NCI-H82 (cell line): Measurements from ENCODE around the gene ETS1.
"Not testable (repeated sequence)": the region's sequence is repeated elsewhere in the genome, so short reads cannot be mapped to it uniquely, and the experiment has no call there.

Source experiments
- DNase-seq: peaks from one replicate; lab custom pipeline; 2025; lab: John Stamatoyannopoulos, UW

ETS1 gene

DNA sequence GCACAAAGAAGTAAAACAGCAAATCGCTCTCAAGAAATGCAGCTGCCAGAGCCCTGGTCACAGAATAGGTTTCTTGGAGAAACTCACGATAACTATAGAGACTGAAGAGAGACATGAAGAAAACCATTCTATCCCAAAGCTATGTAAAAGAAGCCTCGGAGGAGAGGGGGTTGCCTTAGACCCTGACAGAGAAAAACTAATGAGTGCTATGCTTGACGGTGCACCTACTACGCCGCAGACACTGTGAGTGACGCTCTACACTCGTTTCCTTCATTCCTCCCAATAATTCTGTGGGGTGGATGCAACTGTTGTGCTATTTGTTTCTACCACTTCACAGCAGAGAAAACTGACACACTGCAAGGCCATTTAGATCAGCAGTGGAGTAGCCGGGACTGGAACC, 121.8 kb downstream of the ETS1 start:
- no peak for DNase-seq

DNA sequence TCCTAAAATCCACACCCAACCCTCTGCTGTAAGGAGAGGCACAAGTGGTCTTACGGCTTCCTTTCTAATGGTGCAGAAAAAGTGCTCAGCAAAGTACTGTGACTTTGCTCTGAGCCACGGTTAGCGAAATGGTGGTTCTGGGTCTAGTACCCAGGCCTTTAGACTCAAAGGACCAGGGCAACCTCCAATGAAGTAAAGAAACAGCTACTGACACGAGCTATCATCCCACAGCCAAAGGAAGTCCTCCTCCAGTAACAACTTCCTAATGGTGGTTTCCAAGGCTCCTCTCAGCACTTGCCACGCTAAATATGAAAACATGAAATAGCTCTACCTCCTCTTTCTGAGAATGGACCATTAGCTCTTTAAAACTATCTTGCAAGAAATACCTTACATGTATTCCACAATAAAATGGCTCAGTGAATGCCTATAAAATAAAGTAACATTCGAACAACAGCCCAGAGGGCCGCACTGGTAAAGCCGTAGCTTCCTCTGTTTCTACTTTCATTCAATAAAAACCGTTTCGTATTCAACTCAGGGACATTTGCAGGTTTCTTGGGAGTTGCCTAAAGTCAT, 122.4 kb downstream of the ETS1 start:
- no peak for DNase-seq

DNA sequence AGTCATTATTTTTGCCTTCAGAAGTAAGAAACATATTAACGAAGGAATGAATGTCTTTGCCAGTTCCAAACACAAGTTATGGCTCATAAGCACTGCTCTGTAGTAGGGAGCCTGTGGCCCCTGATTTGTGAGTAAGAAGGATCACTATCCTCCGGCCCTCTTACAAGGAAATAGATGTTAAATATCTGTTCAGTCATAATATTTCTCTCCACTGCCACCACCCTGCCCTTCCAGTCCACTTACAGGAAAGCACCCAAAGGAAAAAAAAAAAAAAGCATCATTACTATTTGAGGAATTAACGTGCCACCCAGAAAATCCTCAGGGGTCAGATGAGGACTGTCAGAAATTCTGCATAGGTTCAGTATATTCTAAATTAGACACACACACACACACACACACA, 123.4 kb downstream of the ETS1 start:
- DNase-seq = no peak

DNA sequence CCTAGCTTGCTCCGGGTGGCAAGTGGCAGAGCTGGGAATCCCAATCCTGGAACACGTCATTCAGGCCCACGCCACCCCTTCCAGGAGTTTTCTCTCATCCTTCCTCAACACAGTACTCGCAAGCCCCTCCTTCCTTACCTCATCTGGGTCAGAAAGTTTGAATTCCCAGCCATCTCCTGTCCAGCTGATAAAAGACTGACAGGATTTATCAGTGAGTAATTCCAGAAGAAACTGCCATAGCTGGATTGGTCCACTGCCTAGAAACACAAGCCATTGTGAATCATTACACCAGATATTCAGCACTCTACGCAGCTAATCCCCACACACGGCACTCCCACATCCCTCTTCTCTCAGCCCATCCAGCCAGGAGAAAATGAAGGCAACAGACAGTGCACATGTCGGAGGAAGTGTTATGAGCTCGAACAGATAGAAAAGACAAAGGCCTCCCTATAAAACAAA, 124.0 kb downstream of the ETS1 start:
- DNase-seq = no peak

DNA sequence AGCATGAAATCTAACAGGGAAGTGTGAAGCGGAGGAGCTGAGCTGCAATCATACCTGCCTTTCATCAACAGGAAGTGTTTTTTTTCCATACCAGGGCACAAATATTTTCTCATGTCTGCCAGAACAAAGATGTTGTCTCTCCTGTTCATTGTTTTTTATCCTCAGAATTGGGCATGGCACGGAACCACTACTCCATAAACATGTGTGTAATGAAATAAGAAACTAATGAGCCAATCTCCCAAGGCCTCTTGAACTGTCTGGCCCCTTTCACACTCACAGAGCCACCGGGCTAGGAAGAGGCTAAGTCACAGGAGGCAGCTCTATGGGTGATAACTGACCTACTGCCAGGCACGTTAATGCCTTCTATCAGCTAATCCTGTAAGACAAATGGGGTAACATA, 124.4 kb downstream of the ETS1 start:
- no peak for DNase-seq

DNA sequence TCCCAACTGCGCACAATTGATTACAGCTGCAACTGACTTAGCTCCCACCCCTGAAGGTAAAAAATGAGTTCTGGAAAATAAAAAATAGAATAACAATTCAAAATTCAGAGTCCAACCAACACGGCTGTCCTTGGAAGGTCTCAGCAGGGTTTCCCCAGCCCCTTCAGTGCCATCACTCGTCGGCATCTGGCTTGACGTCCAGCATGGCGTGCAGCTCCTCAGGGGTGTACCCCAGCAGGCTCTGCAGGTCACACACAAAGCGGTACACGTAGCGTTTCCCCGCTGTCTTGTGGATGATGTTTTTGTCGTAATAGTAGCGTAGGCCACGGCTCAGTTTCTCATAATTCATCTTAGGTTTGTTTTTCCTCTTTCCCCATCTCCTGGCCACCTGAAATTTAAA, 125.2 kb downstream of the ETS1 start:
- no peak for DNase-seq

DNA sequence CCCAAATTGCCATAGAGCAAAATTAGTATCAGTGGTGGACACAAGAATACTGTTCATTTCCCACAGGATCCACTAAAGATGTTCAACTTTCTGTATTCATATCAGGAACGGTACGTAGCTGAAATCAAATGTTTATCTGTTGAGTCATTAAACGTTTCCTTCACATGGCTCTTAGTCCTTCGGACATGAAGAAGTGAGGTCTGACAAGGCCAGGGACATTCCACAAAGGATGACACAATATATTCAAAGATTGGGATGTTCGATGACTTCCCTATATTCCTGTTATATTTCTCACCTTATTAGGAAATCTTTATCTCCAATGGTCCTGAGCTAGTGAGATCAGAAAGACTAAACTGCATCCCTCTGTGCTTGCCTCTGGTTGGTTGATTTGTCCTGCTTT, 129.0 kb downstream of the ETS1 start:
- no peak for DNase-seq

DNA sequence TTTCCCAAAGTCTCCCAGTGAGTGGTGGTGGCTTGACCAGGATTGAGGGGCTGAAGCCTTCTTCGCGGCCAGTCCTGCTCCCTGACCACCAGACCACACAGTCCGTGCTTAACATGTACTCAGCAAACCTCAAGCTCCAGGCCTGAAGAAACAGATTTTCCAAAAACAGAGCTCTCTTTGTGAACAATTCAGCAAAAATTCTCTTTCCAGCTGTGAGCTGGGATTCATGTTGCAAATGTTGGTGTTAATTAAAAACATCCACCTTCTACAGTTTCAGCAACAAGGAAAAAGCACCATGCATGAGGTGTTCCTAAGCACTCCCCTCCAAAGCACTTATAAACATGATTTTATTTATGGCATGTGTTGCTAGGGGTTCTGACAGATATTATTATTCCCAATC, 129.5 kb downstream of the ETS1 start:
- no peak for DNase-seq

DNA sequence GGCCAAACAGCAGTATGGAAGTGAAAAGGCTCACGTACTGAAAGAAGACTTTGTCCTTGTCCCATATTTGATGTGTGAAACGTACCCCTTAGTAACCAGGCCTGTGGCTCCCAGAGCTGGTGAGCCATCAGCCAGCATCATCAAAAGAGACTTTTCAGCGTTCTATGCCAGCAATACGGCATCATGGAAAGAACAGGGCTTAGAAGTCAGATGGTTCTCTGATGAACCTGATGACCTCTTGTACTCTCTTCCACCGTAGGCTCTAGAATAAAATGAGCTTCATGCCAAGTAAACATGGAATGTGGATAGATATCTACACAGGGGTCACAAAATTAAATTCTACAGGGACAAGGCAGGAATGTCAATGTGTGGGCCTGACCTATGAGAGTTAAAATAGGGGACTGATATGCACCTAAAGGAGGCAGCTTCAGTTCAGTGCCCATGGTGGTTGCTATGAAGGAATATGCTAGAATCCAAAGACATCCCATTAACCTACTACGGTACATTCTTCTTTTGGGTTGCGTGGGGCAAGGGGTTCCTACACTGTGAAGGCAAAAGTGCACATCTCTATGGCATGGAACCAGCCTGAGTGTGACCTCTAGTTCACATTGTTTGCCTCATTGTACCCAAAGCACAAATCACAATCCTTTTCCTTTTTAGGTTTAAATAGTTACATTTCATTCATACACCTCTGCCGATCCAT, 130.6 kb downstream of the ETS1 start:
- DNase-seq = no peak

DNA sequence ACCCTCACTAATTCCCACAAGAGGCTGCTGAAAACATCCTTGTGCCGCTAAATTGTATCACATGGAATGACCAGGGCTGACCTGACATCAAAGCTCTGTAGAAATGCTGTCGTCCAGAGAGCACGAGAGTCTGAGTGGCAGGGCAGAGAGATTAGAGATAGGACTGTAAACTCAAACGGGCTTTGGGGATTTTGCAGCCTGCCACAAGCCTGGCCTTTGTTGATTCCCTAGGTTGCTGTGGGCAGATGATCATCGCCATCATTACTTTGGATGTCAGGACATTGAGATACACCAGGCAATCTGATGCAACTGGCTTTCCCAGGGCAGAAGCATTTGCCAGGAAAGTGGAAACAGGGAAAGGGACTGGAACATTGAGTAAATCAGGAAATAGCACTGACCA, 131.6 kb downstream of the ETS1 start:
- DNase-seq = no peak

DNA sequence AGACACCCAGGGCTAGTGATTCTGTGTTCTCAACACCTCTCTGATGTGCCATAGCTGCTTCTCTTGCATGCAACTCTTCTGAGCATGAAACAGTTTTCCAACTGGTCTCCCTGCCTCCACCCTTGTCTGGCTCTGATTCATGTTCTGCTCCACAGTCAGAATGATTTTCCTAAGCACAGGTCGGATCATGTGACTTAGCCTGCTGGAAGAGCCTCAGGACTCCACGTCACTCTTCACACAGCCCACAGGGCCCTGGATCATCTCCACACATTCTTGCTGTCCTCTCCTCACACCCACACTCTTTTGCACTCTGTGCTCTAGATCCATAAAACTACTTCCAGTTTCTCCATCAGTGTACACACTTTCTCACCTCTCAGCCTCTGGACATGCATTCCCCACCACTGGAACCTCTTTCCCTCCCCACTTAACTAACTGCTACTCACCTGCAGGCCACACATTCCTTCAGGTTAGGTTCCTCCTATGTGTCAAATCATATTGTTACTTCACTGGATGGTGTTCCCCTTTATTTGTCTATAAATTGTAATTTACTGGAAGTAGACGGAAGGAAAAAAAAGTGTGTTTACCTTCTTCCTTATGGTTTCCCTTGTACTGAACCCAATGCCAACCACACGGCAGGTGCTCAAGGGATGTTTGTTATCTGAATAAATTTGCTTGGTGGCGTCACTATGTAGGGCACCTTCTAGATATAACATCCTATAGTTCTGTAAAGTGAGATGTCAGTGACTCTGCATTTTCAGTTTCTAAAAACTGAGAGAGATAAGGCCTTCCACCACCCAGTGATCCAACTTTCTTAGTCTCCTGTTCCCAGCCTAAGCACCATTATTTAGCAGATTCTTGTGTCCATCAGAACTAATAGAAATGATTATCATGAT, 133.7 kb downstream of the ETS1 start:
- DNase-seq = no peak

DNA sequence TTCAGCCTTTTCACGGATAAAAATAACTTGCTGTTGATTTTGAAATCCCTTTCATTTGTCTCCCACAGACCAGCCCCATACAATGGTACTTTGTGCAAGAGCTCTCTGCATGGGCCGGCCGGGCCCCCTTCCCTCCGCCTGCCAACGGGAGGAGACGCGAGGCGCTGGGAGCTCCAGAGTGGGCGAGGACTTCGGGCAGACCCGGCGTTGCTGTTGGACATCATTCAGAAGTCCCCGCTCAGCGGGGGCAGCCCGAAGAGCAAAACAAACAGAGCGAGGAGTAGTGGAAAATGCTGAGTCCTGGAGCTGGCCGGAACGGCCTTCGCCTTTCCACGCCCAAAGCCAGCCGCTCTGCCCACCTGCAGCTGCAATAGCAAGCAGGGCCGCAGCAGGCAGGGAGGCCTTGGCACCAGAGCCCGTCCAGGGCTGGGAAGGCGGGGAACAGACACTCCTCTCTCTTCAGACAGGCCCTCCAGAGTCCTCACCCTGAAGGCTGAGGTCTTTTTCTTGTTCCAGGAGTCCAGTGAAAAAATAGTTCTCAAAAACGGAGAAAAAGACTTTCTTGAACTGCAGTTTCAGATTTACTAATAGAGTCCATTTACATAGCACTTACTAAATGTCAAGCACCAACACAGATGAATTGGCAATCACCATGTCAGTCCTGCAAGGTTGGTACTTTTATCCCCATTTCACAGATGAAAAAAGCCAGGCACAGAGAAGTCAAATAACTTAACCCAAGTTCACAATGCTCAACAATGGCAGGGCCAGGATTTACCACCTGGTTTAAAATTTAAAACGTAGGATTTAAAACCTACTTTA, 135.5 kb downstream of the ETS1 start:
- DNase-seq = no peak

DNA sequence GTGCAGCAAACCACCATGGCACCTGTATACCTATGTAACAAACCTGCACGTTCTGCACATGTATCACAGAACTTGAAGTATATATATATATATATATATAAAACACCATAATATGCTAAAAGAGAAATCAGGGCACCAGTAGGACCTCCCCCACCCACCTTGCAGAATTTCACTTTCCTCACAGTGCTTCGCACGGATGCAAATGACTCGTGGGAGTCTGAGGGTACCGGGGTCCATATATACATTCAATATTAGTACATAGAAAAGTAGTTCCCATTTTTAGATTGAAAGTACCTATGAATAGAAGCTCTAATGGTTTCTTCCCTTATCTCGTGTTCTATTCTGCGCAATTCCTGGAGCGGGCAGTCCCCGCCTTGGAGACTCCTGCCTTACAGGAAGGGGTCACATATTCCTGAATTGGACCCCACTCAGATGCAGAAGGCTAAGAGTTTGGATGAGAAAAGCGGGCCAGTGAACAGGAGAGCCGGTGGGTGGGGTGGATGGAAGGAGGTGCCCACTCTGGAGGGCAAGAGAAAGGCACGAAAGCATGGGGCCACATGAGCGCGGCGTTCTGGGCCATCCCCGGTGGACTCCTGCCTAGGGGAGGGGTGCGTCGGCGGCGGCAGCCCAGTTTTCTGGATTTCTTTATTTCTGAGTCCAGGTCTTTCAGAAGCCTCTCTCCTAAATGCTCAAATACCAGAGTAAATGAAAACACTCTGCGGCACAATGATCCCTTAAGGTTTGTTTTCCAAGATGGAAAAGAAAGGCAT, 136.3 kb downstream of the ETS1 start:
- DNase-seq = no peak

DNA sequence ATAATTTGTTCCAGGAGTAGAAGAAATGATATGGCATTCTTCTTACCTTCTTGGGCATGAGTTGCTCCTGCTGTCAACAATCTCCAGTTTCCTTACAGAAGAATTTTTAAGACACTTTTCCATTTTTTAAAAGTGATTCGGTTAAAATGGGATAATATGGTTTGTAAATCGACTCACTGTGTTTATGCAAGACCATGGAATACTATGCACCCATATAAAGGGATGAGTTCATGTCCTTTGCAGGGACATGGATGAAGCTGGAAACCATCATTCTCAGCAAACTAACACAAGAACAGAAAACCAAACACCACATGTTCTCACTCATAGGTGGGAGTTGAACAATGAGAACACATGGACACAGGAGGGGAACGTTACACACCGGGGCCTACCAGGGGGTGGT, 136.9 kb downstream of the ETS1 start:
- DNase-seq = not testable (repeated sequence)

DNA sequence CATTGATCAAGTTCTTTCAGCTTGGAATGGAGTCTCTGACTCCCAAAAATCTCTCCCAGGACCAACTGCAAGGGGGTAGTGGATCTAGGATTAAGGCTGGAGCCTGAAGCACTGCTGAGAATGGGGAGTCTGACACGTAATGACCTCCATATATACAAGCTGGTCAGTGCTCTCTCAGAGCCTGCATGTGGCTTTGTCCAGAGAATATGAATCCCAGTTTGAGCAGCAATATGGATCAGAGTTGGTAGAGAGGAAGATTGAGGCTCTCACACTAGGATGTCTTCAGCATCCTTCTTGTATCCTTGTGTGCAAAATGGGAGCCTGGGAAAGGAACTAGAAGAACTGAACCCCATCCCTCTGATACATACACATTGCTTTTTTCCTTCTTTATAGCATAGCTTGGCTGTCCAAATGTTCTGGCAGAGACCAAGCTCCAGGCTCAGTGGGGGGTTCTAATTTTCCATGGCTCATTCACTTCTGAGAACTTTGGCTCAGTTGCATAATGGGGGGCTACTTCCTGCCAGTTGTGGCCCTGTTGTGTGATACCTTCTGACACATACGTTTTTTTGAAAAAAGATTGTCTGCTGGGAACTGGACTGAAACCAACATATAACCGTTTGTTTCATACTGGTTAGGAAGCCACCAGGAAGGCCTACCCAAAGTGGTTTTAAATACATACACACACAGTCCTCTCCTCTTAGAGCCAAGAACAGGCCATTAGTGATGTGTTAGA, 138.2 kb downstream of the ETS1 start:
- DNase-seq = no peak

DNA sequence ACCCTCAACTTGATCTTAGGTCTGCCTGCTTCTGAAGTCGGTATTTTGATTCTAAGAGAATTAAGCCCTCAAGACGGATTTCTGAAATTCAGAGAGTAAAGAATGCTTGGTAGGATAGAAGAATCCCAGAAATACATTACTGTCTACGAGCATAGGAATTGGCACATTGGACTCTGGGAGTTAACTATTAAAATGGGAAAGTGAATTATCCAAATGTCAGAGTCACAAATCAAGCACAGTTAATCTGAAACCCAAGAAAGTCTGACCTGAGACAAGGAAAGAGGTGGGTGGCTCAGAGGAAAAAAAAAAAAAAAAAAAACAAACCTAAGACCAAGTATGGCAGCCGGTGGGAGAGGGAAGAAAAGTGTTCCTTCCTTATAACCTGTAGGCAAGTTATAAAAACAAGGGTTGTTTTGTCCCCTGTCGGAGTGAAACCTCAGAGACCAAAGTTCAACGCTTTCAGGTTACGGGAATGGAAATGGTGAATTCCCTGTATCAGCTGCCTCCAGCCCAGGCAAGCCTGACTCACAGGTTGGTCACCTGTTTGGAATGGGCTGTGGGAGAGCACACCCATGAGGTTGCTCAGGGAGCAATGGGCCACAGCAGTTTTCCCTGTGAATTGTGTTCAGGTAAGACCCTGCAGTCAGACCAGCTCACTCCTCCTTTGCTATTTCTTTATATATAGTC, 139.0 kb downstream of the ETS1 start:
- no peak for DNase-seq

DNA sequence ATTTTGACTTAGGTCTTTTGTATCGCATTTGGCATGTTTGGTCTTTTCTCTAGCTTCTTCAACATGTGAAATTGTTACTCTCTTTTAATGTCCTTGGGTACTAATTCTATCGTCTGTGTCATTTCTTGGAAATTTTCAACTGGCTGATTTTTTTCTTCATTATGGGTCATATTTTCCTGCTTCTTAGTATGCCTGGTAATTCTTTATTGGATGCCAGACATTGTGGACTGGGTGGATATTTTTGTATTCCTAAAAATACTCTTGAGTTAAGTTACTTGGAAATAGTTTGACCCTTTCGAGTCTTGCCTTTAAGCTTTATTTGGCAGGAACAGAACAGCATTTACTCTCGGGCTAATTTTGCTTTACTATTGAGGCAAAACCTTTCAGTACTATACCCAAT, 140.1 kb downstream of the ETS1 start:
- no peak for DNase-seq

DNA sequence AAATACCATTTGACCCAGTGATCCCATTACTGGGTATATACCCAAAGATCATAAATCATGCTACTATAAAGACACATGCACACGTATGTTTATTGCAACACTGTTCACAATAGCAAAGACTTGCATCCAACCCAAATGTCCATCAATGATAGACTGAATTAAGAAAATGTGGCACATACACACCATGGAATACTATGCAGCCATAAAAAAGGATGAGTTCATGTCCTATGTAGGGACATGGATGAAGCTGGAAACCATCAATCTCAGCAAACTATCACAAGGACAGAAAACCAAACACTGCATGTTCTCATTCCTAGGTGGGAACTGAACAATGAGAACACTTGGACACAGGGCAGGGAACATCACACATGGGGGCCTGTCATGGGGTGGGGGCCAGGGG, 141.4 kb downstream of the ETS1 start:
- not testable (repeated sequence) for DNase-seq

DNA sequence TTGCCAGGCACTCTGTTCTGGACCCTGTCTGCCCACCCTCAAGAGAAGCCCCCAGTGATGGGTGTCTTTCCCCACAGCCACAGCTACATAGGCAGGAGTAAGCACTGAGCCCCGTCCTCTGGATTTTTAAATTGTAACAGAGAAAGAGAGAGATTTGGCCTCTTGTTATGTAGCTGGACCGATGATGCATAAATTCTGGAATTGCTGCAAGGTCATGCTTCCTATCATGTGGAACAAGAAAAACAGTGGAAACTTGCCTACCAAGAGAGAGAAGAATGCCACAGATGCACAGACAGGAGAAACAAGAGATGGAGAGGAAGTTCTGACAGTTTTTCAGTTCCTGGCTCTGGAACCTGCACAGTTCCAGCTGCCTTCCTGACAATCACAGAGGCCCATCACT, 150.2 kb downstream of the ETS1 start:
- no peak for DNase-seq

DNA sequence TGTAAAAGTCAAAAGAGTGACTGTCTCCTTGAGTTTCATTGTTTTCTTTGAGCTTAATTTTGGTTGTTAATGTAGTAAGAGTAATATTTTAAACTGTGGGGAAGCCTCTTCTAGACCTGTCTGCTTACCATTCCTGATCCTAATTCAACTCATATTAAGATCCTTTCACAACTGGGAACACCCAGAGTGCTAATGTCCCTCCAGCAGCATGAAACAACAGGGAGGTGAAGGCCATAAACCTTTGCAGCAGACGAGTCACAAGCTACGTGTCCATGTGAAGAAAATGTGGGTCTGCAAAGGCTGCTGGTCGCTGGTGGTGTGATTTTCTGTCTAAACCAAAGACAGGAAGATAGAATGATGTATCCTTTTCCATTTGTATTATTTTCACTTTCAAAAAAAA, 152.5 kb downstream of the ETS1 start:
- no peak for DNase-seq
